NCI-H1048 (cell line): ENCODE data around the gene USP48.
"Not testable (repeated sequence)": the region's sequence is repeated elsewhere in the genome, so short reads cannot be mapped to it uniquely, and the experiment has no call there.

Source experiments
- DNase-seq: peaks from one replicate; lab custom pipeline; 2025; lab: John Stamatoyannopoulos, UW

The USP48 gene

GRCh38 chr1:21774835-21775549, 8.0 kb downstream of the USP48 start:
- DNase-seq: no peak

DNA sequence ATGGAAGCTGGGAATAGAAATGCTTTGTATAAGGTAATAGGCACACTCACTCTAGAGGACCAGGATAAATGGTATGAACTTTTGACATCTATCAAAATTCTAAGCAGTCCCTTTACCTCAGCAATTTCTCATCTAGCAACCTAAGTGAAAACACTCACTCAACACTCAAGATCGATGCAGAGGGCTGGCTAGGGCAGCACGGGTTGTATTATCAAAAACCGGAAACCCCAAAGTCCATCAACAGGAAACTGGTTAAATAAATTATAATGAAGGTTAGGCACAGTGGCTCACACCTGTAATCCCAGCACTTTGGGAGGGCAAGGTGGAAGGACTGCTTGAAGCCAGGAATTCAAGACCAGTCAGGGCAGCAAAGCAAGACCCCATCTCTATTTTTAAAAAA, 9.4 kb downstream of the USP48 start:
- no peak for DNase-seq

- not testable (repeated sequence) for DNase-seq
These were observed 11.3 kb downstream of the USP48 start for GRCh38 chr1:21771672-21772071.

- not testable (repeated sequence) for DNase-seq
These were observed 12.3 kb downstream of the USP48 start for GRCh38 chr1:21770602-21771001.

- no peak for DNase-seq
These were observed 12.7 kb downstream of the USP48 start for GRCh38 chr1:21770201-21770600.

- not testable (repeated sequence) for DNase-seq
These were observed 15.8 kb downstream of the USP48 start for GRCh38 chr1:21767106-21767505.

GRCh38 chr1:21766210-21766609, 16.7 kb downstream of the USP48 start:
- DNase-seq: no peak

GRCh38 chr1:21764615-21765423, 18.1 kb downstream of the USP48 start:
- no peak for DNase-seq

DNA sequence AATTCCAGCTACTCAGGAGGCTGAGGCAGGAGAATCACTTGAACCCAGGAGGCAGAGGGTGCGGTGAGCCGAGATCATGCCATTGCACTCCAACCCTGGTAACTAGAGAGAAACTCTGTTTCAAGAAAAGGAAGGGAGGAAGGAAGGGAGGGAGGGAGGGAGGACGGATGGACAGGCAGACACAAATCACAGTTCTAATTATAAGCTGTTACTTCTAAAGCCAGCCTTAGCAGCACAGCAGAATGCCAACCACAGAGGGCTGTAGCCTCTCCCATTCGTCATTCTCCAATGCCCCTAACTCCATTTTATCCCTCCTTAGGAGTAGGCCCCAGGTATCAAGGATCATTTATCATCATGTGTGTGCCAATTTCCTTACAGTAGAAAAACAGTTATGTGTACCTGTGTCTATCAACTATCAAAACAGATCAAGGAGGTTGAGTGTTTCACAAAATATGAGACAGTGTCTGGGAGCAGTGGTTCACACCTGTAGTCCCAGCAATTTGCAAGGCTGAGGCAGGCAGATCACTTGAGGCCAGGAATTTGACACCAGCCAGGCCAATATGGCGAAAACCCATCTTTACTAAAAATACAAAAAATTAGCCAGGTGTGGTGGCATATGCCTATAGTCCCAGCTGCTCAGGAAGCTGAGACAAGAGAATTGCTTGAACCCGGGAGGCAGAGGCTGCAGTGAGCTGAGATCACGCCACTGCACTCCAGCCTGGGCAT, 19.1 kb downstream of the USP48 start:
- no peak for DNase-seq

DNA sequence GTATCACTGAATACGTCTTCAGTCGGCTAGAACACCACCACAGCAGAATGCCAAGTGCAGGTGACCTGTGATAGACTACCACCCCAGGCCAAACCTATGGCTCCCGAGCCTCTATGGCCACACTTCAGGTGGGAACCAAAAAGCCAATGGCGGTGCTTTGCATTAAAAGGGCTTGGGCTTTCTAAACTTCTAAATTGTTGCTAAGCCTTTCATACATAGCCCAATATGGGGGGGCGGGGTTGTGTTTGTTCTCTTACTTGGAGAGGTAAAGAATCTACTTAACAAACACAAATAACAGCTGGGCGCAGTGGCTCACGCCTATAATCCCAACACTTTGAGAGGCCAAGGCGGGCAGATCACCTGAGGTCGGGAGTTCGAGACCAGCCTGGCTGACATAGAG, 19.7 kb downstream of the USP48 start:
- DNase-seq: no peak

DNA sequence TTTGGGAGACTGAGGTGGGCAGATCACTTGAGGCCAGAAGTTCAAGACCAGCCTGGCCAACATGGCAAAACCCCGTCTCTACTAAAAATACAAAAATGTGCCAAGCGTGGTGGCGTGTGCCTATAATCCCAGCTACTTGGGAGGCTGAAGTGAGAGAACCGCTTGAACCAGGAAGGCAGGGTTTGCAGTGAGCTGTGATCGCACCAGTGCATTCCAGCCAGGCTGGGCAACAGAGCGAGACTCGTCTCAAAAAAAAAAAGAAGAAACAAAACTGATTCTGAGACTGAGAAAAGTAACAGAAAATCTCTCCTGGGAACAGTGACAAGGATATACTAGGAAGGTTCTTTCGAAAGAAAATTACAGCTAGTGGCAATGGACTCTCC, 20.9 kb downstream of the USP48 start:
- no peak for DNase-seq

DNA sequence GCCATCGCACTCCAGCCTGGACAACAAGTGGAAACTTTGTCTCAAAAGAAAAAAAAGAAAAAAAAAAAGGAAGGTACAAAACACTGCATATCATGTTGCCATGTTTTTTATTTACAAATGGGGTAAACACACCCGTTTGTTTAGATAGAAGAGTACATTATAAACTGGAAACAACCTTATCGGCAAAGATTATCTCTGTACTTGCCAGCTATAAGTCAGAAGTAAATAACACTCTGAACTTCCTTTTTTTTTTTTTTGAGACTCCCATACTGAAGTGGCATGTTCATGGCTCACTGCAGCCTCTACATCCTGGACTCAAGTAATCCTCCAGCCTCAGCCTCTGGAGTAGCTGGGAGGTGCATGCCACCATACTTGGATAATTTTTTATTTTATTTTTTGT, 21.9 kb downstream of the USP48 start:
- no peak for DNase-seq

DNA sequence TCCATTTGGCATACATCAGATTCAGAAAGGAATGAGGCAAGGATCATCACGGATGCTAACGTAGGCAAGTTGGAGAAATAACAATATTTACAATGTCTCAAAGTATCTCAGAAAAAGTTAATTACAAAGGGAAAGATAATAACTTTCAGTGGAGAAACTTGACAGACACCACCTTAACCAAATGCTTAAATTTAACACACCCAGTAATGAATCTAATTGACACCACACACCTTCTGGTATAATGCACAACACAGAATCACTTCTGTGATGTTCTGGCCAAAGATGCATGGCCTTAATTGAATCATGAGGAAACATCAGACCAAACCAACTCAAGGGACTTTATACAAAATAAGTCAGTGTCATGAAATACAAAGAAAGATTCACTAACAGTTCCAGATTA, 23.1 kb downstream of the USP48 start:
- no peak for DNase-seq

DNA sequence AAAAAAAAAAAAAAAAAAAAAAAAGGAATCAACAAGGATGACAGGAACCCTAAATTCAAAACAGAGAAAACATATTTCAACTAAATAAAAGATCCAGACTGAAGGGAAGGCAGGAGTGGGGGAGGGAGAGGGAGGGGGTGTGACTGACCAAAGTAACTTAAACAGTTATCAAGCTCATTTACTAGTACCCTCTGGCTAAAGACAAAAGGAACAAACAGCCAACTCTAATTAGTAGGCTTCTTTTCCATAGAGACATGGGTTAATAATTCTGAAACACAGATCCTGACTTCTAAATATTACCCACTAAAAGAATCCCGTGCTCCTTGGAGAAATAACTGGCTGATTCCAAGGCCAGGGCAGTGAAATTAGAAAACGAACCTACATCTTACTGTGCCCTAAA, 23.8 kb downstream of the USP48 start:
- no peak for DNase-seq

- DNase-seq: no peak
These were observed 24.3 kb downstream of the USP48 start for GRCh38 chr1:21758614-21759013.

DNA sequence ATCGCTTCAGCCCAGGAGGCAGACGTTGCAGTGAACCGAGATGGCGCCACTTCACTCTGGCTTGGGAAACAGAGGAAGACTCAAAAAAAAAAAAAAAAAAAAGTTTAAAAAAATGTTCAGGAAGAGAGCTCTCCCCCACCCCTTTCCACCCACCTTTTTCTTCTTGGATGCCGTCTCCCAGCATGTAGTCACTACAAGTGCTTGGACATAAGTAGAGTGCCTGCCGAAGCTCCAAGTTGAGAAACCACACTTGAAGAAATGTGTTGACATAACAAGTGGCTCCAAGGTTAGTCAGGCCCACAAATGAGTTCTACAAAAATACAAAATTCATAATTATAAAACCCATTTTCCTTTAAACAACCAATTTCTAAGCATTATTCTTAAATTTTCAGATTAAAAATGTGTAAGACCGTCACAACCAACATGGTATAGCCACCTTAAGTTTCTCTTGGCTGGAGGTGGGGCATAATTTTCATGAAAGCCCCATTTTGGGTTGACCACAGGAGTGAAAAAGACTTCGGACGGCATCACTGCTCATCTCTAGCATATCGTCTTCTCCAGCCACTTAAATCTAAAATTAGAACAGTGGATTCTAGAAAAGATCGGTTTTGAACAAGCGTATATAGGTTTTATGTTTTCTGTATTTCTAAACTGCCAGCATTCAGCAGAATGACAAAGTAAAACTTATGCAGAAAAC, 26.4 kb downstream of the USP48 start:
- DNase-seq: no peak

DNA sequence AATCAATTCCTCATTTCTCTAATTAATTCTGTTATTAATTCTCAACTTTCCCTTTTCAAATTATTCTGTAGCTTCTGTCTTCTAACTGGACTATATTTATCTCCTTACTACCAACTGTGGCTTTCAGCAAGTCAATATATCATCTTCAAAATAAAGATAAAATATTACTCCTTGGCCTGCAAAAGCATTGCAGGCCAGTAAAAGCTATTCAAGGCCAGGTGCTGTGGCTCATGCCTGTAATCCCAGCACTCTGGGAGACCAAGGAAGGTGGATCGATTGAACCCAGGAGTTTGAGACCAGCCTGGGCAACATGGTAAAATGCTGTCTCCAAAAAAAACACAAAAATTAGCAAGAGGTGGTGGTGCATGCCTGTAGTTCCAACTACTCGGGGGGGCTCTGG, 27.9 kb downstream of the USP48 start:
- no peak for DNase-seq

DNA sequence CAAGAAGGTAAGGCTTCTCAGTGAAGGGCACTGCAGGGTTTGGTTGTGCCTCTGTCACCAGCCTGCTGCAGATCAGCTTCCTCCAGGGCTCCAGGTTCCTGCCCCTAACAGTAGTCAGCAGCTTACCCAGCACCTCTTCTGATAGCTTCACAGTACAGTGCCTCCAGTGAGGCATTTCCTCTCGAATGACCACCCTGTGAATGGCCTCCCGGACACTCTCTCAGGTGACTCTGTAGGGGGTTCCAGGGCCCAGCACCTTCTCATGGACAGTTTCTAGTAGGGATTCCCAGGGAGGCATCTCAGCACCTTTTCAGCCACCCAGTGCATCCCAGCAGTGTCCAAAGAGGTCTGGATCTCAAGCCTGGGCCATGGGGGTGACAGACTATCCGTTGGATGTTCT, 28.4 kb downstream of the USP48 start:
- DNase-seq: no peak

GRCh38 chr1:21752186-21752585, 30.8 kb downstream of the USP48 start:
- DNase-seq: no peak

DNA sequence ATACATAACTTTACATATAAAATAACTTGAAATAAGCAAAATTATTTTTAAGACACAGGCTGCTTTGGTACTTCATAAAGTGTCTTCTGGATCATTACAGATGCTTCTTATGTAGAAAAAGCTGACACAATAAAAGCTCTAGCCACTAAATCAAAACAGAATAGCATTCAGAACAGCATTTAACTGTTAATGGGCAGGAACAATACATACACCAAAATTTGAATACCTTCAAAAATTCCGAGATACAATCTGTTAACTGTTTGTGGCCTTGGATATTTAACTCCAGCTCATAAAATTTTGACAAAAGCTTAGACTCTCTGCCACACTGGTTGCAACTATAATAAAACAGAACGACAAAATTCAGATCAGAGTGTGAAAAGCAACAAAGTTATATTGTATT, 31.7 kb downstream of the USP48 start:
- DNase-seq: no peak

DNA sequence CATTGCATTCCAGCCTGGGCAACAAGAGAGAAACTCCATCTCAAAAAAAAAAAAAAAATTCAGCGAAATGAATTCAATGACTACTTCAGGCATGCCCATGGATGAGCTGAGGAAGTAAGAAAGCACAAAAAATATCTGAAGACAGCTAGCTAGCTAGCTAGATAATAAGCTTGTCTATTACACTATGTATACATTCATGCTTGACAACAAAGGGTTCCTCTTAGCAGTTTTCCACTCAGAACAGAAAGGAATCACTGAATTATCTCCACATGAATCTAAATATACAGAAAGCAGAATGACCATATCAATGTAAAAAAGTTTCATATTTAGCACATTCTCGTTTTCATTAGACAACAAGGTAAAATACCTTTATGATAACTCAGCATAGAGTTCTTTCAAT, 32.1 kb downstream of the USP48 start:
- no peak for DNase-seq

DNA sequence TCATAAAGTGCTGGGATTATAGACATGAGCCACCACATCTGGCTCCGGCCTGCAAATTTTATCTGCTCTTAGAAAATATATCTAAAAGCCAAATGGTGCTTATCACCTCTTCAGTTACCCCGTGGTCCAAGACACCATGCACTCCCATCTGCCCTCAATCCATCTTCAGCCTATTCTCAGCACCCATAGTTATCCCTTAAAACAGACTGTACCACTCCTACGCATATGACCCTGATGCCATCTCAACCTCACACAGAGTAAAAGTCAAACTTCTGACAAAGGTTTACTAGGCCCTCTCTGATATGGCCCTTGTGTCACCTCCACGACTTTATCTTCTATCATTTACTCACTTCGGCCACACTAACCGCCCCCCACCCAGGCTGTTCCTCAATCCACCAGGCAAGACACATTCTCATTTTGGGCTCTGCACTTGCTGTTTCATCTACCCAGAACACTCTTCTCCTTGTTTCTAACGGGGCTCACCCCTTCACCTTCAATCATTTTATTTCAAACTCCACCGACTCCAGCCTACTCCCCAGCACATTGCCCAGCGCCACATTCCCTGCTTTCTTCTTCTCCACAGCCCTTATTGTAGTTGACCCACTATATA, 33.0 kb downstream of the USP48 start:
- no peak for DNase-seq
